ENCODE results near the gene PLCB3. TPM values are rescaled to one million over a fixed set of nuclear protein-coding genes. Genes with fewer than 3 reads are reported as not detected.

Gene PLCB3
- total RNA-seq, 1 donor from 2014 or later, result 42.4 TPM

GRCh38 chr11:64220798-64221197, 30.5 kb upstream of the PLCB3 start:
- DNase-seq (ENCODE audit: low spot score), result no peak

- no peak for DNase-seq (ENCODE audit: low spot score)
Observed at GRCh38 chr11:64222651-64223000, 28.7 kb upstream of the PLCB3 start.

GRCh38 chr11:64223001-64223651, 28.2 kb upstream of the PLCB3 start:
- no peak for DNase-seq (ENCODE audit: low spot score)

GRCh38 chr11:64224151-64224890, 27.0 kb upstream of the PLCB3 start:
- DNase-seq (ENCODE audit: low spot score), result no peak

GRCh38 chr11:64224891-64225607, 26.3 kb upstream of the PLCB3 start:
- no peak for DNase-seq (ENCODE audit: low spot score)

- DNase-seq (ENCODE audit: low spot score), result peak; percentile 92
Observed at GRCh38 chr11:64225608-64226506, 25.5 kb upstream of the PLCB3 start, which contains the start of the genes NUDT22 and TRPT1. Gene NUDT22, plus strand, starts transcription at chr11:64226274. Its CDS starts 379 bp downstream, at chr11:64226653. Gene TRPT1, minus strand, starts transcription at chr11:64226186. Its CDS starts 326 bp downstream, at chr11:64225860.

- DNase-seq (ENCODE audit: low spot score), result no peak
Observed at GRCh38 chr11:64226507-64227051, 24.8 kb upstream of the PLCB3 start.

- DNase-seq (ENCODE audit: low spot score), result no peak
Observed at GRCh38 chr11:64227405-64227956, 23.8 kb upstream of the PLCB3 start.

GRCh38 chr11:64229090-64229743, 22.1 kb upstream of the PLCB3 start:
- no peak for DNase-seq (ENCODE audit: low spot score)

GRCh38 chr11:64229744-64230170, 21.6 kb upstream of the PLCB3 start:
- no peak for DNase-seq (ENCODE audit: low spot score)

GRCh38 chr11:64230171-64230984, 21.0 kb upstream of the PLCB3 start, which contains the start of gene DNAJC4:
Gene DNAJC4, plus strand, starts transcription at chr11:64230548. Its CDS starts 307 bp downstream, at chr11:64230855.
- DNase-seq (ENCODE audit: low spot score), result peak; percentile 92

- no peak for DNase-seq (ENCODE audit: low spot score)
Observed at GRCh38 chr11:64230985-64231365, 20.4 kb upstream of the PLCB3 start.

GRCh38 chr11:64231546-64231945, 19.8 kb upstream of the PLCB3 start:
- DNase-seq (ENCODE audit: low spot score), result no peak

GRCh38 chr11:64232182-64232966, 19.0 kb upstream of the PLCB3 start:
- DNase-seq (ENCODE audit: low spot score), result no peak

- no peak for DNase-seq (ENCODE audit: low spot score)
Observed at GRCh38 chr11:64232967-64233315, 18.4 kb upstream of the PLCB3 start.

GRCh38 chr11:64233913-64234586, 17.3 kb upstream of the PLCB3 start, which contains the start of gene VEGFB:
Gene VEGFB, plus strand, starts transcription at chr11:64234584. Its CDS starts 250 bp downstream, at chr11:64234834.
- peak; percentile 70 for DNase-seq (ENCODE audit: low spot score)

GRCh38 chr11:64234647-64235379, 16.5 kb upstream of the PLCB3 start:
- DNase-seq (ENCODE audit: low spot score), result no peak
